Mucosa of rectum (tissue), 2 donors: Measurements from ENCODE around the gene NKX2-2.
"Not testable (repeated sequence)": the region's sequence is repeated elsewhere in the genome, so short reads cannot be mapped to it uniquely, and the experiment has no call there.

ENCODE experiments used
- H3K27ac ChIP-seq, 2 donors: one replicate each; pipeline ENCODE4 v1.7.0; 2013; ENCODE audit warnings: inconsistent platforms in 2 of 2, low read depth in 2 of 2, low read length in 2 of 2
- H3K27me3 ChIP-seq, 2 donors: one replicate each; pipeline ENCODE4 v1.7.0; 2013; ENCODE audit warnings: low read length in 2 of 2; ENCODE audit not compliant: control insufficient read depth in 2 of 2, insufficient read depth in 2 of 2
- H3K36me3 ChIP-seq, 2 donors: one replicate each; pipeline ENCODE4 v1.7.0; 2013; ENCODE audit warnings: low read length in 2 of 2; ENCODE audit not compliant: control insufficient read depth in 2 of 2, insufficient read depth in 2 of 2
- H3K4me1 ChIP-seq, 2 donors: one replicate each; pipeline ENCODE4 v1.7.0; 2013; ENCODE audit warnings: low read length in 2 of 2, mild to moderate bottlenecking in 1 of 2; ENCODE audit not compliant: control insufficient read depth in 2 of 2, insufficient read depth in 2 of 2
- H3K4me3 ChIP-seq, 2 donors: one replicate each; pipeline ENCODE4 v1.7.0; 2013; ENCODE audit warnings: low read length in 2 of 2
- H3K9ac ChIP-seq, 2 donors: one replicate each; pipeline ENCODE4 v1.7.0; 2013; ENCODE audit warnings: low read length in 2 of 2, low read depth in 1 of 2, mild to moderate bottlenecking in 1 of 2
- H3K9me3 ChIP-seq, 2 donors: one replicate each; pipeline ENCODE4 v1.7.0; 2013; ENCODE audit warnings: low read length in 2 of 2; ENCODE audit not compliant: control insufficient read depth in 2 of 2
- donor health status: healthy.
- donor health status: Normal muscosa, but diverticular disease.

The NKX2-2 gene

GRCh38 chr20:21500599-21500998 lies 13.3 kb downstream of the NKX2-2 start:
- Histone ChIP-seq H3K36me3 (no peaks in the 10 kb centered on the region), H3K9me3 (no peaks in the 10 kb centered on the region), H3K27ac (no peak overlapping the region), H3K4me3 (no peak overlapping the region), H3K9ac (no peak overlapping the region), H3K4me1 (peaks cover 4% of the 10 kb centered on the region in 2 donors), H3K27me3 (peaks cover 3 to 25% of the 10 kb centered on the region in 2 donors)

GRCh38 chr20:21499641-21500040 lies 14.2 kb downstream of the NKX2-2 start:
- H3K27ac ChIP-seq: no peak overlapping the region
- H3K36me3 ChIP-seq: no peaks in the 10 kb centered on the region
- no peak overlapping the region for H3K4me3 ChIP-seq
- no peaks in the 10 kb centered on the region for H3K4me1 ChIP-seq
- no peaks in the 10 kb centered on the region for H3K9me3 ChIP-seq
- H3K9ac ChIP-seq: no peak overlapping the region
- peaks cover 0 to 18% of the 10 kb centered on the region in 2 donors for H3K27me3 ChIP-seq

- H3K9ac ChIP-seq: no peak overlapping the region
Observed at GRCh38 chr20:21498635-21499034, 15.2 kb downstream of the NKX2-2 start.

GRCh38 chr20:21498195-21498594 lies 15.7 kb downstream of the NKX2-2 start:
- peaks cover 0 to 15% of the 10 kb centered on the region in 2 donors for H3K27me3 ChIP-seq
- no peak overlapping the region for H3K9ac ChIP-seq
- H3K4me3 ChIP-seq: no peak overlapping the region
- H3K4me1 ChIP-seq: no peaks in the 10 kb centered on the region
- H3K27ac ChIP-seq: no peak overlapping the region
- H3K36me3 ChIP-seq: no peaks in the 10 kb centered on the region
- H3K9me3 ChIP-seq: no peaks in the 10 kb centered on the region

More at GRCh38 chr20:21498635-21499034, 15.2 kb downstream of the NKX2-2 start:
- H3K4me1 ChIP-seq: no peaks in the 10 kb centered on the region
- H3K9me3 ChIP-seq: no peaks in the 10 kb centered on the region
- no peaks in the 10 kb centered on the region for H3K36me3 ChIP-seq
- H3K27me3 ChIP-seq: peaks cover 0 to 15% of the 10 kb centered on the region in 2 donors
- no peak overlapping the region for H3K27ac ChIP-seq
- H3K4me3 ChIP-seq: no peak overlapping the region

- H3K27ac ChIP-seq: no peak overlapping the region
- H3K27me3 ChIP-seq: peaks cover 0 to 14% of the 10 kb centered on the region in 2 donors
- no peak overlapping the region for H3K4me3 ChIP-seq
- H3K9me3 ChIP-seq: no peaks in the 10 kb centered on the region
- H3K36me3 ChIP-seq: no peaks in the 10 kb centered on the region
- H3K9ac ChIP-seq: no peak overlapping the region
- no peaks in the 10 kb centered on the region for H3K4me1 ChIP-seq
Observed at GRCh38 chr20:21496452-21496851, 17.4 kb downstream of the NKX2-2 start.

- H3K36me3 ChIP-seq: no peaks in the 10 kb centered on the region
- H3K27ac ChIP-seq: no peak overlapping the region
- H3K9me3 ChIP-seq: no peaks in the 10 kb centered on the region
- H3K4me1 ChIP-seq: no peaks in the 10 kb centered on the region
- no peak overlapping the region for H3K9ac ChIP-seq
- H3K4me3 ChIP-seq: no peak overlapping the region
- H3K27me3 ChIP-seq: peaks cover 4 to 9% of the 10 kb centered on the region in 2 donors
Observed at GRCh38 chr20:21493049-21493448, 20.8 kb downstream of the NKX2-2 start.

- Histone ChIP-seq H3K4me3 (no peak overlapping the region), H3K36me3 (no peaks in the 10 kb centered on the region), H3K9ac (no peak overlapping the region), H3K9me3 (no peaks in the 10 kb centered on the region), H3K4me1 (no peaks in the 10 kb centered on the region), H3K27me3 (peaks cover 4 to 7% of the 10 kb centered on the region in 2 donors), H3K27ac (no peak overlapping the region)
Observed at GRCh38 chr20:21490105-21490504, 23.8 kb downstream of the NKX2-2 start.

- H3K4me1 ChIP-seq, H3K9me3 ChIP-seq, H3K9ac ChIP-seq, H3K27ac ChIP-seq, H3K36me3 ChIP-seq, H3K4me3 ChIP-seq, H3K27me3 ChIP-seq: not testable (repeated sequence)
Observed at GRCh38 chr20:21480144-21480543, 33.7 kb downstream of the NKX2-2 start.

- peaks cover 0 to 5% of the 10 kb centered on the region in 2 donors for H3K9me3 ChIP-seq
- H3K4me3 ChIP-seq: no peak overlapping the region
- H3K9ac ChIP-seq: no peak overlapping the region
- peaks cover 0 to 2% of the 10 kb centered on the region in 2 donors for H3K27me3 ChIP-seq
- no peaks in the 10 kb centered on the region for H3K4me1 ChIP-seq
- H3K27ac ChIP-seq: no peak overlapping the region
- no peaks in the 10 kb centered on the region for H3K36me3 ChIP-seq
Observed at GRCh38 chr20:21465799-21466198, 48.1 kb downstream of the NKX2-2 start.

GRCh38 chr20:21464916-21465315 lies 48.9 kb downstream of the NKX2-2 start:
- peaks cover 0 to 5% of the 10 kb centered on the region in 2 donors for H3K9me3 ChIP-seq
- no peak overlapping the region for H3K9ac ChIP-seq
- H3K4me3 ChIP-seq: no peak overlapping the region
- H3K27ac ChIP-seq: no peak overlapping the region
- no peaks in the 10 kb centered on the region for H3K36me3 ChIP-seq
- H3K27me3 ChIP-seq: peaks cover 0 to 2% of the 10 kb centered on the region in 2 donors
- no peaks in the 10 kb centered on the region for H3K4me1 ChIP-seq
